Mesendoderm (in vitro differentiated cells): ENCODE data around the gene MAP3K8.

ENCODE experiments used
- DNase-seq: peaks from one replicate; pipeline ENCODE4 v3.0.0; 2013
- H2AK5ac ChIP-seq: 2 replicates; pipeline ENCODE4 v1.6.1; 2013; ENCODE audit warnings: low read length, inconsistent platforms
- H2BK120ac ChIP-seq: 2 replicates; pipeline ENCODE4 v1.6.1; 2013; ENCODE audit warnings: low read depth, mild to moderate bottlenecking, low read length, moderate library complexity, mixed read lengths
- H2BK15ac ChIP-seq: replicated peaks from 2 replicates; pipeline ENCODE4 v1.6.1; 2013; ENCODE audit warnings: low read depth, mild to moderate bottlenecking, moderate library complexity
- H2BK5ac ChIP-seq: 2 replicates; pipeline ENCODE4 v1.6.1; 2013; ENCODE audit warnings: low read length, inconsistent platforms
- H3K18ac ChIP-seq: 2 replicates; pipeline ENCODE4 v1.6.1; 2013; ENCODE audit warnings: mild to moderate bottlenecking, low read length, mixed read lengths
- H3K23ac ChIP-seq: one replicate; pipeline ENCODE4 v1.6.1; 2013; ENCODE audit warnings: low read length
- H3K27ac ChIP-seq: 2 replicates; pipeline ENCODE4 v1.5.1; 2013; ENCODE audit warnings: low read depth, mild to moderate bottlenecking, inconsistent platforms, low read length, moderate library complexity
- H3K27me3 ChIP-seq: 2 replicates; pipeline ENCODE4 v1.6.1; 2013; ENCODE audit warnings: low read length, control low read depth, mild to moderate bottlenecking, inconsistent platforms; ENCODE audit not compliant: insufficient read depth, poor library complexity
- H3K36me3 ChIP-seq: 2 replicates; pipeline ENCODE4 v1.6.1; 2013; ENCODE audit warnings: low read length, inconsistent platforms; ENCODE audit not compliant: control insufficient read depth, insufficient read depth
- H3K4ac ChIP-seq: one replicate; pipeline ENCODE4 v1.6.1; 2013; ENCODE audit warnings: low read depth, mild to moderate bottlenecking, low read length, moderate library complexity
- H3K4me1 ChIP-seq: 2 replicates; pipeline ENCODE4 v1.6.1; 2013; ENCODE audit warnings: low read depth, low read length, inconsistent platforms; ENCODE audit not compliant: control insufficient read depth
- H3K4me2 ChIP-seq: 2 replicates; pipeline ENCODE4 v1.6.1; 2013; ENCODE audit warnings: low read length
- H3K4me3 ChIP-seq: 2 replicates; pipeline ENCODE4 v1.5.1; 2013; ENCODE audit warnings: mild to moderate bottlenecking, low read length
- H3K56ac ChIP-seq: one replicate; pipeline ENCODE4 v1.6.1; 2013; ENCODE audit warnings: low read length
- H3K79me1 ChIP-seq: 2 replicates; pipeline ENCODE4 v1.6.1; 2013; ENCODE audit warnings: low read length, inconsistent platforms
- H3K79me2 ChIP-seq: 2 replicates; pipeline ENCODE4 v1.6.1; 2013; ENCODE audit warnings: mild to moderate bottlenecking, low read length; ENCODE audit not compliant: control insufficient read depth, insufficient read depth
- H3K9ac ChIP-seq: 2 replicates; pipeline ENCODE4 v1.6.1; 2013; ENCODE audit warnings: low read length, inconsistent platforms
- H4K5ac ChIP-seq: one replicate; pipeline ENCODE4 v1.6.1; 2013; ENCODE audit warnings: low read length
- H4K8ac ChIP-seq: one replicate; pipeline ENCODE4 v1.6.1; 2013; ENCODE audit warnings: low read depth, mild to moderate bottlenecking, control low read depth, low read length, moderate library complexity
- WGBS: extraction: QIAGEN DNeasy Blood & Tissue Kit; methylation state at CpG from one replicate; pipeline ENCODE4 v1.1.7; 2013; ENCODE audit warnings: low lambda C conversion rate, missing lambda C conversion rate; ENCODE audit not compliant: insufficient coverage; ENCODE audit errors: extremely low coverage; 5-methylcytosine and 5-hydroxymethylcytosine counted together

MAP3K8 gene

GRCh38 chr10:30436191-30436611, 2.2 kb downstream of the MAP3K8 start:
- Histone ChIP-seq H3K27ac (no peak overlapping the region), H4K8ac (no peak overlapping the region), H2BK15ac (no peak overlapping the region), H3K4ac (no peak overlapping the region), H3K79me1 (peaks cover 4% of the 10 kb centered on the region), H3K4me1 (peaks cover 3% of the 10 kb centered on the region), H2BK120ac (no peak overlapping the region), H3K36me3 (no peaks in the 10 kb centered on the region), H3K18ac (no peak overlapping the region), H3K4me2 (peak overlapping the region; percentile 20), H2BK5ac (no peak overlapping the region), H3K56ac (peak overlapping the region; percentile 31), H3K9ac (peak overlapping the region; percentile 20), H3K27me3 (no peaks in the 10 kb centered on the region), H3K23ac (no peak overlapping the region), H4K5ac (no peak overlapping the region), H3K4me3 (no peak overlapping the region), H3K79me2 (peaks cover 5% of the 10 kb centered on the region), H2AK5ac (no peak overlapping the region)
- no CpG with 5 or more reads among the region's 7 CpGs for WGBS
- peak; percentile 82 for DNase-seq

DNA sequence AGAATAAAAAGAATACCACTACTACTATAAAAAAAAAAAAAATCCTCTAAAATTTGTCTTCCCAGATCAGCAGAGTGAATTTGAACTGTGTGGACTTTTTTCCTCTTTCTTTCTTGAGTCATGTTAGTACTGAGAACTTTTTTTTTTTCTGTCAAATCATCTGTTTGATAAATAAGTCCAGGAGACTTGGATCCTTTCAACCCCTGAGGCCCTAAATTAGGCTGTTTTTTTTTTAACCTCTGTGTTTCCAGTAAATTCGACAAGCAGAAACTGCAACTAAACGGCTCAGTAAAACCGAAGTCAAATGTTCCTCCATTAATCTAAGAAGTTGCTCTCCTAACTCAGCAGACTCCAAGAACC, 2.7 kb downstream of the MAP3K8 start:
- Histone ChIP-seq H3K4ac (no peak overlapping the region), H3K4me2 (no peak overlapping the region), H4K5ac (no peak overlapping the region), H3K27ac (no peak overlapping the region), H3K56ac (peak overlapping the region; percentile 73), H3K23ac (no peak overlapping the region), H3K79me1 (peaks cover 5% of the 10 kb centered on the region), H3K4me1 (peaks cover 3% of the 10 kb centered on the region), H3K9ac (no peak overlapping the region), H2BK120ac (no peak overlapping the region), H3K18ac (no peak overlapping the region), H3K79me2 (peaks cover 5% of the 10 kb centered on the region), H3K27me3 (no peaks in the 10 kb centered on the region), H3K4me3 (no peak overlapping the region), H4K8ac (no peak overlapping the region), H2AK5ac (no peak overlapping the region), H3K36me3 (no peaks in the 10 kb centered on the region), H2BK15ac (no peak overlapping the region), H2BK5ac (no peak overlapping the region)
- WGBS: no CpG with 5 or more reads among the region's 3 CpGs
- no peak for DNase-seq

GRCh38 chr10:30437031-30437841, 3.3 kb downstream of the MAP3K8 start:
- no CpG with 5 or more reads among the region's 13 CpGs for WGBS
- Histone ChIP-seq H3K79me2 (peaks cover 5% of the 10 kb centered on the region), H2BK15ac (no peak overlapping the region), H2BK5ac (no peak overlapping the region), H3K4me1 (peaks cover 3% of the 10 kb centered on the region), H3K4ac (no peak overlapping the region), H3K9ac (no peak overlapping the region), H3K4me2 (no peak overlapping the region), H3K27ac (no peak overlapping the region), H3K36me3 (no peaks in the 10 kb centered on the region), H2BK120ac (no peak overlapping the region), H3K79me1 (peaks cover 6% of the 10 kb centered on the region), H3K56ac (peak overlapping the region; percentile 73), H3K23ac (no peak overlapping the region), H4K8ac (no peak overlapping the region), H3K18ac (no peak overlapping the region), H2AK5ac (no peak overlapping the region), H3K4me3 (no peak overlapping the region), H4K5ac (no peak overlapping the region), H3K27me3 (no peaks in the 10 kb centered on the region)
- peak; percentile 69 for DNase-seq

DNA sequence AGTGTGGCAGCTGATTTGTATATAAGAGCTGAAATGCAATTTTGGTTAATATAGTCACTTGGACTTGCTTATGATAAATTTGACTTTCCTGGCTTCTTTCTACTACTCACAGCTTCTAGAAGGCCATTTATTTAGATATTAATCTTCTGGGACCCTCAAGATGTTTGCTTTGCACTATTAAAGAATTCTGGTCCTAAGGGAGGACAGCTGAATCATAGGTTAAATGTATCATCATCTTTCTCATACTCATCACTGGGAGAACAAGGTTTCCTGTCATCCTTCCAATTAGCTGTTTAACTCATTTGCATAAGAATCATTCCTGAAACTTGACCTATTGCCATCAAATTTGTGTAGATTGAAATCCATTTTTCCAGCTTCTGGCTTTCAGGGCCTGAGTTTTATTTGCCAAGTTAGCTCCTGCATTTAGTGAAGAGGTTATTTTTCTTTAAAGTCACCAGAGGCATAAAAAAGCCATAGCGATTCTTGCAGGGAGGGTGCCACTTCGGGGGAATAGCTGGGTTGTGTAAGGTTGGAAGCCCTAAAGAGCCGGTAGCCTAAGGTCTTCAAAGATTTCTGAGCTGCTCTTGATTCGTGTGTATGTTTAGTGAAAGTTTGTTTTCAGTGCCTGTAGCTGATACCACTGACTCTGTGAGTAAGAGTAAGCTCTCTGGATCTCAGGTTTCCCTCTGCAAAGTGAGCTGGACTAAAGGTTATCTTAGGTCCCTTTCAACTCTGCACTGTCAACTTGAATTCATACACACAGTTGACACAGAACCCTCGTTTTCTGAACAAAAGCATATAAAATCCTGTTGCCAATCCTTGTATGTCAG, 4.3 kb downstream of the MAP3K8 start:
- Histone ChIP-seq H3K23ac (no peak overlapping the region), H3K4me2 (no peak overlapping the region), H2BK120ac (no peak overlapping the region), H3K79me2 (peaks cover 5% of the 10 kb centered on the region), H3K4me3 (no peak overlapping the region), H4K8ac (no peak overlapping the region), H3K27me3 (no peaks in the 10 kb centered on the region), H3K56ac (no peak overlapping the region), H3K9ac (no peak overlapping the region), H3K27ac (no peak overlapping the region), H2BK5ac (no peak overlapping the region), H2AK5ac (no peak overlapping the region), H3K18ac (no peak overlapping the region), H2BK15ac (no peak overlapping the region), H3K79me1 (peaks cover 6% of the 10 kb centered on the region), H3K36me3 (no peaks in the 10 kb centered on the region), H4K5ac (no peak overlapping the region), H3K4ac (no peak overlapping the region), H3K4me1 (peaks cover 3% of the 10 kb centered on the region)
- no peak for DNase-seq
- WGBS: no CpG with 5 or more reads among the region's 5 CpGs

- Histone ChIP-seq H3K56ac (no peak overlapping the region), H4K8ac (no peak overlapping the region), H3K9ac (no peak overlapping the region), H3K23ac (no peak overlapping the region), H3K4me3 (no peak overlapping the region), H3K27me3 (no peaks in the 10 kb centered on the region), H4K5ac (no peak overlapping the region), H2AK5ac (no peak overlapping the region), H2BK5ac (no peak overlapping the region), H3K18ac (no peak overlapping the region), H2BK15ac (no peak overlapping the region), H3K79me1 (peaks cover 6% of the 10 kb centered on the region), H3K4me2 (no peak overlapping the region), H3K27ac (no peak overlapping the region), H3K4ac (no peak overlapping the region), H3K36me3 (no peaks in the 10 kb centered on the region), H3K79me2 (peaks cover 5% of the 10 kb centered on the region), H2BK120ac (no peak overlapping the region), H3K4me1 (peaks cover 3% of the 10 kb centered on the region)
- DNase-seq: no peak
- WGBS: no CpG with 5 or more reads among the region's 3 CpGs
These were observed 5.9 kb downstream of the MAP3K8 start for GRCh38 chr10:30439931-30440330.
